ENCODE data around the gene IFI30. TPM values are rescaled to one million over a fixed set of nuclear protein-coding genes. Genes with fewer than 3 reads are reported as not detected.

The IFI30 gene
- total RNA-seq, 1 experiment from 2014 or later, result 35.8 TPM

GRCh38 chr19:18170714-18171255, 2.8 kb upstream of the IFI30 start:
- H3K4me1 ChIP-seq (replicated peaks; ENCODE audit: insufficient read depth), result peaks cover 15% of the 10 kb centered on the region
- no peak overlapping the region for H3K4me2 ChIP-seq
- DNase-seq, result no peak
- no peaks in the 10 kb centered on the region for H3K9me3 ChIP-seq (ENCODE audit: insufficient read depth, low read depth)
- no TSS peak for BruUV-seq (replicated peaks)
- peaks cover 9% of the 10 kb centered on the region; the same call in 1 of the 2 replicates for H4K20me1 ChIP-seq (ENCODE audit: insufficient read depth)
- H3K36me3 ChIP-seq (ENCODE audit: low read depth), result no peaks in the 10 kb centered on the region
- peaks cover 76% of the 10 kb centered on the region for H3F3A ChIP-seq (ENCODE audit: insufficient read depth, low read depth)
- no peaks in the 10 kb centered on the region for H3K27me3 ChIP-seq (ENCODE audit: insufficient read depth, low read depth)
- TF ChIP-seq, protein P1, sequence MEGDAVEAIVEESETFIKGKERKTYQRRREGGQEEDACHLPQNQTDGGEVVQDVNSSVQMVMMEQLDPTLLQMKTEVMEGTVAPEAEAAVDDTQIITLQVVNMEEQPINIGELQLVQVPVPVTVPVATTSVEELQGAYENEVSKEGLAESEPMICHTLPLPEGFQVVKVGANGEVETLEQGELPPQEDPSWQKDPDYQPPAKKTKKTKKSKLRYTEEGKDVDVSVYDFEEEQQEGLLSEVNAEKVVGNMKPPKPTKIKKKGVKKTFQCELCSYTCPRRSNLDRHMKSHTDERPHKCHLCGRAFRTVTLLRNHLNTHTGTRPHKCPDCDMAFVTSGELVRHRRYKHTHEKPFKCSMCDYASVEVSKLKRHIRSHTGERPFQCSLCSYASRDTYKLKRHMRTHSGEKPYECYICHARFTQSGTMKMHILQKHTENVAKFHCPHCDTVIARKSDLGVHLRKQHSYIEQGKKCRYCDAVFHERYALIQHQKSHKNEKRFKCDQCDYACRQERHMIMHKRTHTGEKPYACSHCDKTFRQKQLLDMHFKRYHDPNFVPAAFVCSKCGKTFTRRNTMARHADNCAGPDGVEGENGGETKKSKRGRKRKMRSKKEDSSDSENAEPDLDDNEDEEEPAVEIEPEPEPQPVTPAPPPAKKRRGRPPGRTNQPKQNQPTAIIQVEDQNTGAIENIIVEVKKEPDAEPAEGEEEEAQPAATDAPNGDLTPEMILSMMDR (conservative IDR thresholded peaks at IDR 0.05), result no peak
- no peak for TF ChIP-seq EZH2 (IDR thresholded peaks at IDR 0.05; ENCODE audit: low read depth)
- H3K4me3 ChIP-seq, result no peak overlapping the region
- H3K79me2 ChIP-seq (ENCODE audit: low read depth), result no peaks in the 10 kb centered on the region
- no peak overlapping the region for H2AFZ ChIP-seq
- H3K27ac ChIP-seq, result no peak overlapping the region
- intact Hi-C loops (cut with micrococcal nuclease; ENCODE audit: unreplicated experiment), result loop anchor here (5.0 kb wide), 1 partner anchor 163 kb away; the partner anchor contains the start of gene ARRDC2
- POLR2A ChIA-PET (ENCODE audit: unreplicated experiment), result no interaction called here
- no peaks in the 10 kb centered on the region for H3K9me2 ChIP-seq (ENCODE audit: insufficient read depth)
- CTCF ChIA-PET, result interaction anchor here (0.6 to 0.7 kb wide), 2 partner anchors 30 to 75 kb away, joined by 4 to 12 read pairs; no protein-coding TSS in a partner anchor

DNA sequence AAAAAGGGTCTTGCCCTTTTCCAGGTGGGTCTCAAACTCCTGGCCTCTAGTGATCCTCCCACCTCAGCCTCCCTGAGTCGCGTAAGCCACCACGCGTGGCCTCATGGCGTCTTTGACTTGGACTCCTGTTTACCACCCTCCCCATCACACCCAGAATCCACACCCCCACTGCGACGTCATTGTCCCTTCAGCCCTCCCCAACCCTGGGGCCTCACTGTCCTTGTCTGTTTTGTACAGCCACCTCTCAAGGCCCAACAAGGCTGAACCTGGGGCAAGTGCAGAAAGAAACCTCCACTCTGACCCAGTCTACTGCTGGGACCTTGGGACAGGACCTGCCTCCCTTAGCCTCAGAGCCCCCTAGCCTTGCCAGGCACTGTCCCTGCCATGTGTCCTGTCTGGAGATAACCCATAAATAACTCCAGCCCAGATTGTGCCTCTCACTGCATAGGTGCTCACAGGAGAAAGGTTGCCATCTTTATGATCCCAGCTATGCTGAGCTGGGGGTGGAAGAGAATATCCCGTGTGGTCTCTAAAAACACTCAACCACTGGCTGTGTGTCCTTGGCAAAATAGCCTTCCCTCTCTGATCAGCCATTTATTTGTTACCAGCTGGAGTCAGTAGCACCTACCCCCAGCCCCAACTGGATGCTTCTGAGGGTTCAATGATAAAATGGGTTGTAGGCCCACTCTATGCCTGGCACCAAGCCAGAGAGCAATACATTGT, 1.8 kb upstream of the IFI30 start:
- DNase-seq, result no peak
- ChIA-PET CTCF (interaction anchor here (0.7 to 1.0 kb wide), 2 partner anchors 10 to 29 kb away, joined by 3 to 12 read pairs; no protein-coding TSS in a partner anchor), POLR2A (ENCODE audit: unreplicated experiment) (no interaction called here)
- TF ChIP-seq, protein P1 (conservative IDR thresholded peaks at IDR 0.05), result no peak
- TF ChIP-seq EZH2 (IDR thresholded peaks at IDR 0.05; ENCODE audit: low read depth), result no peak
- H3K4me3 ChIP-seq, result no peak overlapping the region
- intact Hi-C loops (cut with micrococcal nuclease; ENCODE audit: unreplicated experiment), result loop anchor here (5.0 kb wide), 1 partner anchor 164 kb away; the partner anchor contains the start of gene ARRDC2
- H3K36me3 ChIP-seq (ENCODE audit: low read depth), result no peaks in the 10 kb centered on the region
- H3K4me1 ChIP-seq (replicated peaks; ENCODE audit: insufficient read depth), result peaks cover 15% of the 10 kb centered on the region
- H3K27me3 ChIP-seq (ENCODE audit: insufficient read depth, low read depth), result no peaks in the 10 kb centered on the region
- H3F3A ChIP-seq (ENCODE audit: insufficient read depth, low read depth), result peaks cover 68% of the 10 kb centered on the region
- H4K20me1 ChIP-seq (ENCODE audit: insufficient read depth), result peaks cover 6% of the 10 kb centered on the region; the same call in 1 of the 2 replicates
- no peaks in the 10 kb centered on the region for H3K9me3 ChIP-seq (ENCODE audit: insufficient read depth, low read depth)
- H3K4me2 ChIP-seq, result no peak overlapping the region
- no peak overlapping the region for H2AFZ ChIP-seq
- H3K27ac ChIP-seq, result no peak overlapping the region
- no peaks in the 10 kb centered on the region for H3K79me2 ChIP-seq (ENCODE audit: low read depth)
- H3K9me2 ChIP-seq (ENCODE audit: insufficient read depth), result no peaks in the 10 kb centered on the region
- BruUV-seq (replicated peaks), result no TSS peak

GRCh38 chr19:18172331-18173053, 1.1 kb upstream of the IFI30 start:
- no peak overlapping the region for H3K4me3 ChIP-seq
- no peaks in the 10 kb centered on the region for H3K9me2 ChIP-seq (ENCODE audit: insufficient read depth)
- H3K36me3 ChIP-seq (ENCODE audit: low read depth), result no peaks in the 10 kb centered on the region
- ChIA-PET POLR2A (ENCODE audit: unreplicated experiment) (no interaction called here), CTCF (interaction anchor here (1.0 kb wide), 1 partner anchor 11 kb away, joined by 3 read pairs; no protein-coding TSS in a partner anchor)
- no peak for TF ChIP-seq EZH2 (IDR thresholded peaks at IDR 0.05; ENCODE audit: low read depth)
- TF ChIP-seq, protein P1 (conservative IDR thresholded peaks at IDR 0.05), result no peak
- peaks cover 15% of the 10 kb centered on the region for H3K4me1 ChIP-seq (replicated peaks; ENCODE audit: insufficient read depth)
- H4K20me1 ChIP-seq (ENCODE audit: insufficient read depth), result peaks cover 6% of the 10 kb centered on the region; the same call in 1 of the 2 replicates
- DNase-seq, result no peak
- no peak overlapping the region for H3K4me2 ChIP-seq
- H3K9me3 ChIP-seq (ENCODE audit: insufficient read depth, low read depth), result no peaks in the 10 kb centered on the region
- BruUV-seq (replicated peaks), result no TSS peak
- no peaks in the 10 kb centered on the region for H3K79me2 ChIP-seq (ENCODE audit: low read depth)
- intact Hi-C loops (cut with micrococcal nuclease; ENCODE audit: unreplicated experiment), result loop anchor here (5.0 kb wide), 1 partner anchor 165 kb away; the partner anchor contains the start of gene ARRDC2
- peaks cover 61% of the 10 kb centered on the region for H3F3A ChIP-seq (ENCODE audit: insufficient read depth, low read depth)
- no peaks in the 10 kb centered on the region for H3K27me3 ChIP-seq (ENCODE audit: insufficient read depth, low read depth)
- H3K27ac ChIP-seq, result no peak overlapping the region
- H2AFZ ChIP-seq, result no peak overlapping the region
